ENCODE results near the gene PDK1.

DNA sequence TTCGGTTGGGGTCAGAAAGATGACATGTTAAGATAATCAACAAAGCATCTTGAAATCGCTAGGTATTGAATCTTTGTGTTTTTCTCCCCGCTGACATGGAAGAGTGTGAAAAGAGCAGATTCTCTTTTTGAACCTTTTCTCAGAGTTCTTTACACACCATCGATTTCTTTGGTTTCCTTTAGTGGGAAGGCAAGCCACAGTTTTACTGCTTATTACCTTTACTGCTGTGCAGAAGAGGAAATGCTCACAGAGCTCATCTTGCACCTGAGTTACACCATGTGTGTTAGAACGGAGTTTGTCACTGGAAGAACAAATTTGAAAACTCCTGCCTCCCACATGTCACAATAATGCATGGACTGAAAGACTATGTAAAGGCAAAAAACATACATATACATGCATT is 45.3 kb upstream of the PDK1 start:
- TF ChIP-seq GATA3 (IDR thresholded peaks at IDR 0.05; ENCODE audit: low read depth, low read length) (no peak), GATA2 (IDR thresholded peaks at IDR 0.05; ENCODE audit: low read depth, low read length) (no peak)

Measured in SH-SY5Y (cell line).